ENCODE measurements around the gene EIF4E3. TPM values are rescaled to one million over a fixed set of nuclear protein-coding genes. Genes with fewer than 3 reads are reported as not detected.

The EIF4E3 gene
- 10 to 100 TPM in 5 of 9 donors, 1 to 10 TPM in 4; 2.3 to 16.1 (median 11.9) TPM for total RNA-seq
- polyA plus RNA-seq: 10 to 100 TPM in 1 of 3 donors, 1 to 10 TPM in 2; 5.0 to 13.1 (median 7.9) TPM
- long read RNA-seq, donor 1, full-length matches to known transcripts: 2 of 2 reads
- long read RNA-seq, donor 1, partial matches to known transcripts: 0 of 2 reads
- long read RNA-seq, donor 1, other reads (novel, unspliced or antisense): 0 of 2 reads
- long read RNA-seq, donor 2: 0 reads
- long read RNA-seq, donor 3: 0 reads
- long read RNA-seq, donor 4, full-length matches to known transcripts: 1 of 1 reads
- long read RNA-seq, donor 4, partial matches to known transcripts: 0 of 1 reads
- long read RNA-seq, donor 4, other reads (novel, unspliced or antisense): 0 of 1 reads
- long read RNA-seq, donor 5, full-length matches to known transcripts: 32 of 35 reads
- long read RNA-seq, donor 5, partial matches to known transcripts: 0 of 35 reads
- long read RNA-seq, donor 5, other reads (novel, unspliced or antisense): 3 of 35 reads
- long read RNA-seq, donor 6, full-length matches to known transcripts: 1 of 3 reads
- long read RNA-seq, donor 6, partial matches to known transcripts: 1 of 3 reads
- long read RNA-seq, donor 6, other reads (novel, unspliced or antisense): 1 of 3 reads
- long read RNA-seq, donor 7: 0 reads
- long read RNA-seq, donor 8: 0 reads
- long read RNA-seq, donor 9, full-length matches to known transcripts: 2 of 2 reads
- long read RNA-seq, donor 9, partial matches to known transcripts: 0 of 2 reads
- long read RNA-seq, donor 9, other reads (novel, unspliced or antisense): 0 of 2 reads
- long read RNA-seq, donor 10, full-length matches to known transcripts: 2 of 2 reads
- long read RNA-seq, donor 10, partial matches to known transcripts: 0 of 2 reads
- long read RNA-seq, donor 10, other reads (novel, unspliced or antisense): 0 of 2 reads

DNA sequence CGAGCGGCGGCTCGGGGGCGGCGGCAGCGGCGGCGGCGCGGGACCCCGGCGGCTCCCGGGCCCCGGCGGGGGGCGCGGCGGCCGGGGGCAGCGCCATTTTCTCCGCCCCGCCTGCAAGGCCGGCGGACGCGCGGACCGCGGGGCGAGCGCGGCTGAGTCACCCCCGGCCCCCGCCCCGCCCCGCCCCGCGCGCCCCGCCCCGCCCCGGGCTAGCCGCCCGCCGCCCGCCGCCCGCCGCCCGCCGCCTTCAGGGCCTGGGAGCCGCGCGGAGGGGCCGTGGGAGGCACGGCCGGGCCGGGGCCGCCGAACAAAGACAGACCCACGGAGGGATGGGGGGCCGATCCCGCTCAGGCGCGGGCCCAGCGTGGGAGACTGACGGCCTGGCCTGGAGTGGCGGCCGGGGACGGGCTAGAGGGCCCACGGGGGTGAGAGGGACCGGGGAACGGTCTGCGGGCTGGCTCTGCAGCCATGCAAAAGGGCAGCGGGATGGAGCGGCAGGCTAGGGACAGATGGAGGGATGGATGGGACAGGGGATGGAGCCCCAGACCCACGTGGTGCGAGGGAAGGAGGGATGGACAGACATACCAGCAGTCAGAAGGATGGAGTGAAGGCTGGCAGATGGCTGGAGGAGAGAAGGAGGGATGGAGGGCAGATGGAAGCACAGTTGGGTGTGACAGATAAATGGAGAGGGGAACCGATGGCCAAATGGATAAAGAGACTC is at the start of gene EIF4E3:
TSS of gene EIF4E3 (minus strand) at position 132 of the 721 bp plus-strand sequence. CDS start at position 97, 35 bp downstream.
- TF ChIP-seq POLR2A (IDR thresholded peaks at IDR 0.05): no peak
- TF ChIP-seq, protein P1, sequence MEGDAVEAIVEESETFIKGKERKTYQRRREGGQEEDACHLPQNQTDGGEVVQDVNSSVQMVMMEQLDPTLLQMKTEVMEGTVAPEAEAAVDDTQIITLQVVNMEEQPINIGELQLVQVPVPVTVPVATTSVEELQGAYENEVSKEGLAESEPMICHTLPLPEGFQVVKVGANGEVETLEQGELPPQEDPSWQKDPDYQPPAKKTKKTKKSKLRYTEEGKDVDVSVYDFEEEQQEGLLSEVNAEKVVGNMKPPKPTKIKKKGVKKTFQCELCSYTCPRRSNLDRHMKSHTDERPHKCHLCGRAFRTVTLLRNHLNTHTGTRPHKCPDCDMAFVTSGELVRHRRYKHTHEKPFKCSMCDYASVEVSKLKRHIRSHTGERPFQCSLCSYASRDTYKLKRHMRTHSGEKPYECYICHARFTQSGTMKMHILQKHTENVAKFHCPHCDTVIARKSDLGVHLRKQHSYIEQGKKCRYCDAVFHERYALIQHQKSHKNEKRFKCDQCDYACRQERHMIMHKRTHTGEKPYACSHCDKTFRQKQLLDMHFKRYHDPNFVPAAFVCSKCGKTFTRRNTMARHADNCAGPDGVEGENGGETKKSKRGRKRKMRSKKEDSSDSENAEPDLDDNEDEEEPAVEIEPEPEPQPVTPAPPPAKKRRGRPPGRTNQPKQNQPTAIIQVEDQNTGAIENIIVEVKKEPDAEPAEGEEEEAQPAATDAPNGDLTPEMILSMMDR (IDR thresholded peaks at IDR 0.05): no peak
- Histone ChIP-seq H3K27ac (peak within 1 kb of the TSS in 3 of 5 donors; percentile 26 to 77 (median 39)), H3K4me3 (peak within 1 kb of the TSS; percentile 28 to 99 (median 48)), H3K4me1 (replicated peaks in 1 of 2) (peaks cover 6 to 7% of the 10 kb centered on the region in 2 donors), H3K27me3 (no peaks in the 10 kb centered on the region), H3K36me3 (replicated peaks in 1 of 2) (no peaks in the 10 kb centered on the region), H3K9me3 (replicated peaks in 1 of 3) (no peaks in the 10 kb centered on the region)
- peak in 5 of 7 donors; percentile 22 to 33 (median 29) for DNase-seq
- 2 to 23% (median 10%) methylated on average over 9 to 80 of the region's 80 CpGs for WGBS, 4 donors
- intact Hi-C loops (cut with DNase I): loop anchor here in 1 of 2 donors (10.0 kb wide), 1 partner anchor 129 kb away; no protein-coding TSS in a partner anchor

DNA sequence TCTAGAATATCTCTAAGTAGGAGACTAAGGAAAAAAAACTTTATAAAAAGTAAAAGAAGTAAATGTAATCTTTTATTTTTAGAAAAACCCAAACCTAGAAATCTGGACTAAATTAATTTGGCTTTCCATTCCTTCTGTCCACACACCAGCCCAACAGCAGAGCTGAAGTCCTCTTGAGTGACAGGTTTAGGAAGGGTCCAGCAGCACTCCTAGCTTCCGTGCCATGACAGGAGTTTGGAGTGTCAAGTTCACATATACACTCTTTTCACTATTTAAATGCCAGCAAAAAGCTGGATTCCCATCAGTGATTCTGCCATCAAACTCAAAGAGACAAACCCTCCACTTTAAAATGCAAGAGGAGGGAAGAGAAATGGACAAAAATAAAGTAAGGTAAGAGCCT is 46.7 kb upstream of the EIF4E3 start:
- 63 to 80% (median 75%) methylated on average over 1 of the region's 1 CpG for WGBS, 4 donors
- TF ChIP-seq, protein P1 (IDR thresholded peaks at IDR 0.05): no peak
- TF ChIP-seq POLR2A (IDR thresholded peaks at IDR 0.05): no peak
- intact Hi-C loops (cut with DNase I): no loop called here
- H3K27me3 ChIP-seq: peaks cover 18% of the 10 kb centered on the region
- H3K27ac ChIP-seq: no peak overlapping the region
- no peaks in the 10 kb centered on the region for H3K36me3 ChIP-seq (replicated peaks in 1 of 2)
- DNase-seq: no peak
- H3K4me1 ChIP-seq (replicated peaks in 1 of 2): no peaks in the 10 kb centered on the region
- no peak overlapping the region for H3K4me3 ChIP-seq
- no peaks in the 10 kb centered on the region for H3K9me3 ChIP-seq (replicated peaks in 1 of 3)

DNA sequence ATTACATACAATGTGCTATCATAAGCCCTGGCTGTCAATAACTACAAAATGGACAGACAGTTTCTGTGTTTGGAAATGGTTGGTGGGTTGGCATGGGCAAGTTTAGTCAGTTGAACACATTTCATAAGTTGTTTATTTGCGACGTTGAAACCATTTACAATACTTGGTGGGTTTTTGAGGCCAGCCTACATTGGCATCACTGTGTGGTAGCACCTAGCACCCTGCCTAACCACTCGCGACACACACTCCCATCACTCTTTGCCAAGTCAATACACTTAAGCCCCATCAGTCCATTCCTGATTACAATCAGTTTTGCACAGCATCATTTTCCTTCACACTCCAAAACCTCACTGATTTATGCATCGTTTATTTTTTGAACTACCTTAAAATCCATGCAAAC is 45.9 kb upstream of the EIF4E3 start:
- H3K4me1 ChIP-seq (replicated peaks in 1 of 2): no peaks in the 10 kb centered on the region
- H3K4me3 ChIP-seq: no peak overlapping the region
- H3K27me3 ChIP-seq: peaks cover 18% of the 10 kb centered on the region
- H3K36me3 ChIP-seq (replicated peaks in 1 of 2): no peaks in the 10 kb centered on the region
- intact Hi-C loops (cut with DNase I): no loop called here
- no peaks in the 10 kb centered on the region for H3K9me3 ChIP-seq (replicated peaks in 1 of 3)
- H3K27ac ChIP-seq: no peak overlapping the region
- TF ChIP-seq POLR2A (IDR thresholded peaks at IDR 0.05): no peak
- TF ChIP-seq, protein P1 (IDR thresholded peaks at IDR 0.05): no peak
- no peak for DNase-seq
- WGBS, 4 donors: 60 to 74% (median 65%) methylated on average over 5 of the region's 5 CpGs
